ENCODE data around the gene EFCAB8.

DNA sequence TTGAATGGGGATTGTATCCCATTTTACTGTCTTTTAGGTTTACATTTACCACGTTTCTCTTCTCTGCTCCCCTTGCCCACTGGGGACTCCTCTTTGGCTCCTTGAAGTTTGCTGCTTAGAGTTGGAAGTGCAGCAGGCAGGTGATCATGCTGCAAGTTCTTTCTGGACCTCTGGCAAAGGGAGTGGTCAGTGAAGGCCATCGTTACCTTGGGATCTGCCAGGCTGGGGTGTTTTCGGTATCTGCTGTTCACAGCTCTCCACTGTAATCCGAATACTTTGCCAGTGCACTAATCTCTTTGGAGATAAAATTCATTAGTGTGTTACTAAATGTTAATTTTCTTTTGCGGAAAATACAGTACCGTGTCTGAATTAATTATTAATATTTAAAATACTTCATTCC, 9.1 kb upstream of the EFCAB8 start:
- no peak for TF ChIP-seq CEBPB (IDR thresholded peaks at IDR 0.05)
- TF ChIP-seq, protein P1, sequence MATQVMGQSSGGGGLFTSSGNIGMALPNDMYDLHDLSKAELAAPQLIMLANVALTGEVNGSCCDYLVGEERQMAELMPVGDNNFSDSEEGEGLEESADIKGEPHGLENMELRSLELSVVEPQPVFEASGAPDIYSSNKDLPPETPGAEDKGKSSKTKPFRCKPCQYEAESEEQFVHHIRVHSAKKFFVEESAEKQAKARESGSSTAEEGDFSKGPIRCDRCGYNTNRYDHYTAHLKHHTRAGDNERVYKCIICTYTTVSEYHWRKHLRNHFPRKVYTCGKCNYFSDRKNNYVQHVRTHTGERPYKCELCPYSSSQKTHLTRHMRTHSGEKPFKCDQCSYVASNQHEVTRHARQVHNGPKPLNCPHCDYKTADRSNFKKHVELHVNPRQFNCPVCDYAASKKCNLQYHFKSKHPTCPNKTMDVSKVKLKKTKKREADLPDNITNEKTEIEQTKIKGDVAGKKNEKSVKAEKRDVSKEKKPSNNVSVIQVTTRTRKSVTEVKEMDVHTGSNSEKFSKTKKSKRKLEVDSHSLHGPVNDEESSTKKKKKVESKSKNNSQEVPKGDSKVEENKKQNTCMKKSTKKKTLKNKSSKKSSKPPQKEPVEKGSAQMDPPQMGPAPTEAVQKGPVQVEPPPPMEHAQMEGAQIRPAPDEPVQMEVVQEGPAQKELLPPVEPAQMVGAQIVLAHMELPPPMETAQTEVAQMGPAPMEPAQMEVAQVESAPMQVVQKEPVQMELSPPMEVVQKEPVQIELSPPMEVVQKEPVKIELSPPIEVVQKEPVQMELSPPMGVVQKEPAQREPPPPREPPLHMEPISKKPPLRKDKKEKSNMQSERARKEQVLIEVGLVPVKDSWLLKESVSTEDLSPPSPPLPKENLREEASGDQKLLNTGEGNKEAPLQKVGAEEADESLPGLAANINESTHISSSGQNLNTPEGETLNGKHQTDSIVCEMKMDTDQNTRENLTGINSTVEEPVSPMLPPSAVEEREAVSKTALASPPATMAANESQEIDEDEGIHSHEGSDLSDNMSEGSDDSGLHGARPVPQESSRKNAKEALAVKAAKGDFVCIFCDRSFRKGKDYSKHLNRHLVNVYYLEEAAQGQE (IDR thresholded peaks at IDR 0.05; ENCODE audit: low read depth), result no peak
- no peak for TF ChIP-seq FOXM1 (IDR thresholded peaks at IDR 0.05; ENCODE audit: borderline replicate concordance, low read depth)
- TF ChIP-seq, protein P2, sequence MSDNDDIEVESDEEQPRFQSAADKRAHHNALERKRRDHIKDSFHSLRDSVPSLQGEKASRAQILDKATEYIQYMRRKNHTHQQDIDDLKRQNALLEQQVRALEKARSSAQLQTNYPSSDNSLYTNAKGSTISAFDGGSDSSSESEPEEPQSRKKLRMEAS (IDR thresholded peaks at IDR 0.05), result no peak
- no peak for TF ChIP-seq EP300 (IDR thresholded peaks at IDR 0.05; ENCODE audit: borderline replicate concordance)
- TF ChIP-seq TCF12 (IDR thresholded peaks at IDR 0.05; ENCODE audit: low read depth), result no peak
- TF ChIP-seq NFIC (IDR thresholded peaks at IDR 0.05), result no peak

Data from Ishikawa (cell line).